SK-N-SH (cell line): Measurements from ENCODE around the gene TMEM134.

ENCODE experiments used
- CTCF ChIP-seq: fragments of 200-600 bp; sonication (generic); IDR thresholded peaks from 2 replicates; pipeline ENCODE4 v1.6.1; 2017; ENCODE audit warnings: antibody characterized with exemption, mild to moderate bottlenecking, moderate library complexity
- NRF1 ChIP-seq: IDR thresholded peaks from 2 replicates; pipeline ENCODE4 v1.6.1; 2012; ENCODE audit warnings: low read depth, mild to moderate bottlenecking, low read length
- POLR2AphosphoS5 ChIP-seq: IDR thresholded peaks from 2 replicates; pipeline ENCODE4 v1.6.1; 2012; ENCODE audit warnings: low read depth, low read length
- RCOR1 ChIP-seq: fragments of 150-350 bp; IDR thresholded peaks from 2 replicates; pipeline ENCODE4 v1.6.1; 2017; ENCODE audit warnings: antibody characterized with exemption, low read length
- RXRA ChIP-seq: IDR thresholded peaks from 2 replicates; pipeline ENCODE4 v1.4.0; 2012; ENCODE audit warnings: low read depth, mild to moderate bottlenecking, borderline replicate concordance
- TAF1 ChIP-seq: IDR thresholded peaks from 2 replicates; pipeline ENCODE4 v1.6.1; 2012; ENCODE audit warnings: low read depth, mild to moderate bottlenecking, low read length, moderate library complexity, borderline replicate concordance
- TF ChIP-seq, protein P1 (sequence below): IDR thresholded peaks from 2 replicates; pipeline ENCODE4 v1.4.0; 2012; ENCODE audit warnings: low read depth

DNA sequence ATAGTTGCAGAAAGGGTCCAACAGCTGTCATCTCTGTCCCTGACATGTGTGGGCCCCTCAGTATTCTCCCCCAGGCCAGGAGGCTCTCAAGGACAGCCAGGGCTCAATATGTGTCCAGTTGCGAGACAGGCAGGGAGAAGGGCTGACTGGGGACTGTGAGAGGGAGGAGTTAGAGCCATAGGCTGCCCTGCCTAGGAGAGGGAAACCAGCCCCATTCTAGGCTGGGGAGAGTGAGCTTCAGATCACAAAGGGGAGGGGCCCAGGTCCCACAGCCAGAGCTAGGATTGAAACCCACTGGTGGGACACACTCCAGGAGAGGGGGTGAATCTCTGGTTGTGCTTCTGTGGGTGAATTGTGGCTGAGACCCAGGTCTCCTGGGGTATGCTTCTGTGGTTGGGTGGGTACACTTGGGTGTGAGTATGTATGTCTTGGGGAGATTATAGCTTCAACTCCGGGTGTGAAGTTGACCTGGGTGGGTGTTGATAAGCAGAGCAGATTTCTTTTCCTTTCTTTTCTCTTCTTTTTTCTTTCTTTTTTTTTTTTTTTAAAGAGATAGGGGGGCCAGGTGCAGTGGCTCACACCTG is 55.7 kb downstream of the TMEM134 start:
- TF ChIP-seq, protein P1, sequence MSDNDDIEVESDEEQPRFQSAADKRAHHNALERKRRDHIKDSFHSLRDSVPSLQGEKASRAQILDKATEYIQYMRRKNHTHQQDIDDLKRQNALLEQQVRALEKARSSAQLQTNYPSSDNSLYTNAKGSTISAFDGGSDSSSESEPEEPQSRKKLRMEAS: no peak
- TF ChIP-seq RXRA: no peak
- no peak for TF ChIP-seq CTCF
- no peak for TF ChIP-seq NRF1
- TF ChIP-seq RCOR1: no peak
- TF ChIP-seq TAF1: no peak
- TF ChIP-seq POLR2AphosphoS5: no peak
